MV-4-11 (cell line): ENCODE data around the gene GAS5.
A peak's percentile ranks its signal among the peaks of the same experiment; 100 is the strongest.
"Not testable (repeated sequence)": the region's sequence is repeated elsewhere in the genome, so short reads cannot be mapped to it uniquely, and the experiment has no call there.

ENCODE experiments used
- DNase-seq: peaks from one replicate; lab custom pipeline; 2025; lab: John Stamatoyannopoulos, UW

The GAS5 gene

GRCh38 chr1:173869021-173869359 is 1.2 kb upstream of the GAS5 start:
- peak; percentile 32 for DNase-seq

GRCh38 chr1:173868266-173869020 is 654 bp upstream of the GAS5 start, which contains the start of gene ZBTB37:
Gene ZBTB37, plus strand, starts transcription at chr1:173868380. Its CDS starts 1,846 bp downstream, at chr1:173870226.
- DNase-seq = no peak

GRCh38 chr1:173867141-173867752 is 542 bp downstream of the GAS5 start:
- DNase-seq = peak; percentile 11

- DNase-seq = no peak
Observed at GRCh38 chr1:173866413-173867115, 1.2 kb downstream of the GAS5 start.

GRCh38 chr1:173865468-173866164 is 2.2 kb downstream of the GAS5 start:
- DNase-seq = no peak

- DNase-seq = no peak
Observed at GRCh38 chr1:173864179-173864867, 3.5 kb downstream of the GAS5 start.

GRCh38 chr1:173863224-173864161 is 4.3 kb downstream of the GAS5 start:
- DNase-seq = no peak

GRCh38 chr1:173862769-173863223 is 5.0 kb downstream of the GAS5 start:
- DNase-seq = peak; percentile 47

GRCh38 chr1:173862146-173862768 is 5.5 kb downstream of the GAS5 start:
- DNase-seq = peak; percentile 47

- DNase-seq = no peak
Observed at GRCh38 chr1:173861731-173862145, 6.1 kb downstream of the GAS5 start.

- no peak for DNase-seq
Observed at GRCh38 chr1:173860065-173860464, 7.7 kb downstream of the GAS5 start.

GRCh38 chr1:173859547-173859946 is 8.2 kb downstream of the GAS5 start:
- not testable (repeated sequence) for DNase-seq

- DNase-seq = no peak
Observed at GRCh38 chr1:173857363-173857917, 10.3 kb downstream of the GAS5 start.

GRCh38 chr1:173856903-173857302 is 10.9 kb downstream of the GAS5 start:
- no peak for DNase-seq

GRCh38 chr1:173856014-173856413 is 11.8 kb downstream of the GAS5 start:
- DNase-seq = no peak

GRCh38 chr1:173853074-173853473 is 14.7 kb downstream of the GAS5 start:
- DNase-seq = no peak

- DNase-seq = no peak
Observed at GRCh38 chr1:173852105-173852504, 15.7 kb downstream of the GAS5 start.

- no peak for DNase-seq
Observed at GRCh38 chr1:173832748-173833147, 35.0 kb downstream of the GAS5 start.

GRCh38 chr1:173827611-173828010 is 40.2 kb downstream of the GAS5 start:
- DNase-seq = no peak
